ENCODE results near the gene FRMPD4.

DNA sequence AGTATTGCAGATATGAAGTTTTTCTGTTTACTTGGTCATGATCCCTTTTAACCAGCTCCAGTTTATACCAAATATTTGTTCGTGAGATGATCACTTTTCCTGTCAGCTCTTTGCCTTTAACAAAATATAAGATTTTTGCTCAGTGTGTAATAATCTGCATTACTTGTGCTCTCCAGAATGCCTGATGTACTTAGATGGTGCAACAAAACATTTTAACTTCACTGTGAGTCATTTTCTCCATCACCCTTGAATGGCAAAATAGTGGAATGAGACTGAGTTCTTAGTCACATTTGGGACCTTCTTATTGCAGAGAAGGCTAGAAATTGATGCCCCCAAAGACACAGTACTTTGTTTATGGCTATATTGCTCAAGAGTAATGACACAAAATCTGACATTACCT, 252.0 kb downstream of the FRMPD4 start:
- TF ChIP-seq GATA2 (IDR thresholded peaks at IDR 0.05; ENCODE audit: low read depth, low read length): no peak
- no peak for TF ChIP-seq GATA3 (IDR thresholded peaks at IDR 0.05; ENCODE audit: low read depth, low read length)

Data from SH-SY5Y (cell line).